Activated gamma-delta T cell treated with anti-CD3 and anti-CD28 coated beads, Interleukin-2, amount 50 U/mL, for 16 hours (primary cell): ENCODE data around the gene RSRC1.
"Not testable (repeated sequence)": the region's sequence is repeated elsewhere in the genome, so short reads cannot be mapped to it uniquely, and the experiment has no call there.

ENCODE experiments used
- DNase-seq: peaks from one replicate; pipeline ENCODE4 v3.0.0-alpha.2; 2020; ENCODE audit warnings: low read depth

RSRC1 gene

GRCh38 chr3:158531334-158531733 is 421.4 kb downstream of the RSRC1 start:
- no peak for DNase-seq

GRCh38 chr3:158532099-158532734 is 422.3 kb downstream of the RSRC1 start:
- no peak for DNase-seq

- DNase-seq = no peak
Observed at GRCh38 chr3:158535918-158536317, 426.0 kb downstream of the RSRC1 start.

- peak; percentile 5 for DNase-seq
Observed at GRCh38 chr3:158539414-158540014, 429.6 kb downstream of the RSRC1 start.

- no peak for DNase-seq
Observed at GRCh38 chr3:158540066-158540465, 430.2 kb downstream of the RSRC1 start.

- DNase-seq = no peak
Observed at GRCh38 chr3:158548691-158549090, 438.8 kb downstream of the RSRC1 start.

- DNase-seq = not testable (repeated sequence)
Observed at GRCh38 chr3:158549938-158550337, 440.0 kb downstream of the RSRC1 start.

- DNase-seq = no peak
Observed at GRCh38 chr3:158552124-158552523, 442.2 kb downstream of the RSRC1 start.

GRCh38 chr3:158559504-158559903 is 449.6 kb downstream of the RSRC1 start:
- no peak for DNase-seq

- DNase-seq = no peak
Observed at GRCh38 chr3:158560979-158561378, 451.1 kb downstream of the RSRC1 start.

- DNase-seq = no peak
Observed at GRCh38 chr3:158562674-158563073, 452.8 kb downstream of the RSRC1 start.

GRCh38 chr3:158563076-158563475 is 453.2 kb downstream of the RSRC1 start:
- DNase-seq = no peak

- DNase-seq = no peak
Observed at GRCh38 chr3:158565076-158565475, 455.2 kb downstream of the RSRC1 start.

- no peak for DNase-seq
Observed at GRCh38 chr3:158568784-158569183, 458.9 kb downstream of the RSRC1 start.

- DNase-seq = no peak
Observed at GRCh38 chr3:158569794-158570193, 459.9 kb downstream of the RSRC1 start.

GRCh38 chr3:158570999-158571702 is 461.3 kb downstream of the RSRC1 start, which contains the start of gene MLF1:
TSS of gene MLF1 (plus strand) at chr3:158571194. CDS start at chr3:158571301, 107 bp downstream.
- peak; percentile 47 for DNase-seq

GRCh38 chr3:158571969-158572765 is 462.3 kb downstream of the RSRC1 start:
- no peak for DNase-seq

GRCh38 chr3:158572766-158573060 is 462.8 kb downstream of the RSRC1 start:
- no peak for DNase-seq

GRCh38 chr3:158573714-158574113 is 463.8 kb downstream of the RSRC1 start:
- no peak for DNase-seq

GRCh38 chr3:158574646-158575045 is 464.8 kb downstream of the RSRC1 start:
- DNase-seq = no peak

- DNase-seq = no peak
Observed at GRCh38 chr3:158590223-158590622, 480.3 kb downstream of the RSRC1 start.
